ENCODE results near the gene CARD11.

The CARD11 gene

DNA sequence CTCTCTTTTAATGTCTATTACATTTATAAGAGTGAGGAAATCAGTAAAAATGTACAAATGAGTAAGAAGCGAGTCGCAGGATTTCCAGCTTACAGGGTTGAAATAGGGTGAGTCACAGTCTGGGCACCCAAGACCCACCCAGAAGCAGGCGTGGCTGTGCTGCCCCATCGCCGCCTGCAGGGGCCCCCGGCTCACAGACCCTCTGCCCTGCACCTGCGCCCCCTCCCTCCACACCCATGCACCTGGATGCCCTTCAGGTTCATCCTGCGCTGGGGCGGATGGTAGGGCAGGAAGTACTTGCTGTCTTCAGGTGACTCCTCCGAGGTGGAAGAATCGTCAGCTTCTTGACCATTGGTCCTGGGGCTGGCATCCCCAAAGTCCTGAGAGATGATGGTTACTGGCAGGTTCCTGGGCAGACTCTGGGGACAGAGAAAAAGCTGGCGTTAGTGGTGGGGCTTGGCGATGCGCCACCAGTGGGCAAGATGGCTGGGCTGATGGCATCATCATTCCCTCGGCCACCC lies 109.4 kb downstream of the CARD11 start:
- Mint-ChIP-seq H3K4me3 (peak overlapping the region; percentile 76), H3K4me1 (ENCODE audit: low read depth) (peaks cover 12% of the 10 kb centered on the region), H3K27ac (peak overlapping the region; percentile 96), H3K9me3 (ENCODE audit: low read depth) (no peaks in the 10 kb centered on the region), H3K36me3 (peaks cover 5% of the 10 kb centered on the region), H3K27me3 (no peaks in the 10 kb centered on the region)

- H3K27ac Mint-ChIP-seq = peak overlapping the region; percentile 72
- no peaks in the 10 kb centered on the region for H3K9me3 Mint-ChIP-seq (ENCODE audit: low read depth)
Measured at GRCh38 chr7:2932402-2933251, 111.0 kb downstream of the CARD11 start.

GRCh38 chr7:2931034-2931415 lies 112.6 kb downstream of the CARD11 start:
- Mint-ChIP-seq H3K4me3 (no peak overlapping the region), H3K27me3 (no peaks in the 10 kb centered on the region), H3K27ac (no peak overlapping the region), H3K9me3 (ENCODE audit: low read depth) (no peaks in the 10 kb centered on the region), H3K36me3 (peaks cover 2% of the 10 kb centered on the region), H3K4me1 (ENCODE audit: low read depth) (peaks cover 12% of the 10 kb centered on the region)

More at GRCh38 chr7:2932402-2933251, 111.0 kb downstream of the CARD11 start:
- H3K27me3 Mint-ChIP-seq = no peaks in the 10 kb centered on the region
- no peak overlapping the region for H3K4me3 Mint-ChIP-seq
- peaks cover 2% of the 10 kb centered on the region for H3K36me3 Mint-ChIP-seq
- H3K4me1 Mint-ChIP-seq (ENCODE audit: low read depth) = peaks cover 12% of the 10 kb centered on the region

- H3K4me3 Mint-ChIP-seq = no peak overlapping the region
- peaks cover 2% of the 10 kb centered on the region for H3K36me3 Mint-ChIP-seq
- no peak overlapping the region for H3K27ac Mint-ChIP-seq
- peaks cover 12% of the 10 kb centered on the region for H3K4me1 Mint-ChIP-seq (ENCODE audit: low read depth)
- no peaks in the 10 kb centered on the region for H3K9me3 Mint-ChIP-seq (ENCODE audit: low read depth)
- H3K27me3 Mint-ChIP-seq = no peaks in the 10 kb centered on the region
Measured at GRCh38 chr7:2930310-2931033, 113.2 kb downstream of the CARD11 start.

GRCh38 chr7:2929321-2930201 lies 114.1 kb downstream of the CARD11 start:
- Mint-ChIP-seq H3K27me3 (no peaks in the 10 kb centered on the region), H3K36me3 (peaks cover 2% of the 10 kb centered on the region), H3K9me3 (ENCODE audit: low read depth) (no peaks in the 10 kb centered on the region), H3K27ac (no peak overlapping the region), H3K4me1 (ENCODE audit: low read depth) (peaks cover 10% of the 10 kb centered on the region), H3K4me3 (no peak overlapping the region)

- Mint-ChIP-seq H3K4me3 (no peak overlapping the region), H3K27ac (no peak overlapping the region), H3K4me1 (ENCODE audit: low read depth) (peaks cover 3% of the 10 kb centered on the region), H3K27me3 (no peaks in the 10 kb centered on the region), H3K9me3 (ENCODE audit: low read depth) (no peaks in the 10 kb centered on the region), H3K36me3 (no peaks in the 10 kb centered on the region)
Measured at GRCh38 chr7:2928613-2929311, 114.9 kb downstream of the CARD11 start.

DNA sequence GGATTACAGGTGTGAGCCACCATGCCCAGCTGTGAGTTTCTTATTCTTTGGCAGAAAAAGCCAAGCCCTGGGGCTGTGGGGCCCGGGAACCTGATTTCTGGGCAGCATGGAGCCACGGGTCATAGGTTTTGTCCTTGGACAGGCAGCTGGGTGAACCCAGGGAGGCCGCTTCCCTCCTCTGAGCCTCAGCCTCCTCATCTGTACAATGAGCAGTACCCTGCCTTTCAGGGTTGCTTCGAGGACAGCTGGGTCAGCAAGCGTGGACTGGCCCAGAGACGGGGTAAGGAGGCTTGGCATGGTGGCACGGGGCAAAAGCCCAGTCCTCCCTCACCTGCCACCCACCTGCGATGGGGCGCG lies 115.4 kb downstream of the CARD11 start:
- no peak overlapping the region for H3K4me3 Mint-ChIP-seq
- H3K27me3 Mint-ChIP-seq = no peaks in the 10 kb centered on the region
- no peaks in the 10 kb centered on the region for H3K9me3 Mint-ChIP-seq (ENCODE audit: low read depth)
- no peaks in the 10 kb centered on the region for H3K36me3 Mint-ChIP-seq
- no peak overlapping the region for H3K27ac Mint-ChIP-seq
- no peaks in the 10 kb centered on the region for H3K4me1 Mint-ChIP-seq (ENCODE audit: low read depth)

DNA sequence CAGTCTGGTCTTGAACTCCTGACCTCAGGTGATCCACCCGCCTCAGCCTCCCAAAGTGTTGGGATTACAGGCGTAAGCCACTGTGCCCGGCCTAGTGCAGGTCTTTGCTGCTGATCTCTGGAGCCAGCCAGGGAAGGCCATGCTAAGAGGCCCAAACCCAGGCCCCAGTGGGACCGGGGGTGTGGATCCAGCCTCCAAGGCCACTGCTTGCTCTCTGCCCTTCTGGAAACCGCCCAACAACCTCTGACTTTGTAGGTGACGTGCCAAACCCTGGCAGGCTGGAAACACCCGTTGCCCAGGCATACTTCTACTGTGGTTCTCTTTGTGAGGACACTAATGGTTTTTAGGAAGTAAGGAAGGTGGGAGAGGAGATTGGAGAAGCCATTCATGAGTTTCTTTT lies 116.1 kb downstream of the CARD11 start:
- Mint-ChIP-seq H3K27me3 (no peaks in the 10 kb centered on the region), H3K36me3 (no peaks in the 10 kb centered on the region), H3K27ac (peak overlapping the region; percentile 50)

GRCh38 chr7:2926896-2927405 lies 116.7 kb downstream of the CARD11 start:
- Mint-ChIP-seq H3K27me3 (no peaks in the 10 kb centered on the region), H3K4me1 (ENCODE audit: low read depth) (no peaks in the 10 kb centered on the region), H3K4me3 (no peak overlapping the region), H3K36me3 (no peaks in the 10 kb centered on the region), H3K27ac (peak overlapping the region; percentile 46), H3K9me3 (ENCODE audit: low read depth) (no peaks in the 10 kb centered on the region)

More for the DNA sequence above, 116.1 kb downstream of the CARD11 start:
- Mint-ChIP-seq H3K4me1 (ENCODE audit: low read depth) (no peaks in the 10 kb centered on the region), H3K9me3 (ENCODE audit: low read depth) (no peaks in the 10 kb centered on the region), H3K4me3 (no peak overlapping the region)

GRCh38 chr7:2926120-2926895 lies 117.4 kb downstream of the CARD11 start:
- Mint-ChIP-seq H3K9me3 (ENCODE audit: low read depth) (no peaks in the 10 kb centered on the region), H3K36me3 (no peaks in the 10 kb centered on the region), H3K27ac (peak overlapping the region; percentile 46), H3K27me3 (no peaks in the 10 kb centered on the region), H3K4me1 (ENCODE audit: low read depth) (no peaks in the 10 kb centered on the region), H3K4me3 (no peak overlapping the region)

GRCh38 chr7:2924866-2925840 lies 118.5 kb downstream of the CARD11 start:
- no peaks in the 10 kb centered on the region for H3K4me1 Mint-ChIP-seq (ENCODE audit: low read depth)
- no peak overlapping the region for H3K4me3 Mint-ChIP-seq
- peaks cover 3% of the 10 kb centered on the region for H3K9me3 Mint-ChIP-seq (ENCODE audit: low read depth)
- H3K36me3 Mint-ChIP-seq = peaks cover 7% of the 10 kb centered on the region
- H3K27me3 Mint-ChIP-seq = no peaks in the 10 kb centered on the region
- H3K27ac Mint-ChIP-seq = no peak overlapping the region

GRCh38 chr7:2923886-2924574 lies 119.6 kb downstream of the CARD11 start:
- no peak overlapping the region for H3K27ac Mint-ChIP-seq
- H3K4me1 Mint-ChIP-seq (ENCODE audit: low read depth) = no peaks in the 10 kb centered on the region
- H3K4me3 Mint-ChIP-seq = no peak overlapping the region
- peaks cover 3% of the 10 kb centered on the region for H3K9me3 Mint-ChIP-seq (ENCODE audit: low read depth)
- no peaks in the 10 kb centered on the region for H3K27me3 Mint-ChIP-seq
- peaks cover 10% of the 10 kb centered on the region for H3K36me3 Mint-ChIP-seq
